GM18909 (cell line): ENCODE measurements around the gene PCBP3.
"Not testable (repeated sequence)": the region's sequence is repeated elsewhere in the genome, so short reads cannot be mapped to it uniquely, and the experiment has no call there.

Experiments
- ATAC-seq: cut with Tn5 transposase; IDR thresholded peaks from one replicate; pipeline ENCODE4 v1.9.1; 2021; ENCODE audit warnings: mild to moderate bottlenecking; ENCODE audit not compliant: unreplicated experiment, poor library complexity

Gene PCBP3

DNA sequence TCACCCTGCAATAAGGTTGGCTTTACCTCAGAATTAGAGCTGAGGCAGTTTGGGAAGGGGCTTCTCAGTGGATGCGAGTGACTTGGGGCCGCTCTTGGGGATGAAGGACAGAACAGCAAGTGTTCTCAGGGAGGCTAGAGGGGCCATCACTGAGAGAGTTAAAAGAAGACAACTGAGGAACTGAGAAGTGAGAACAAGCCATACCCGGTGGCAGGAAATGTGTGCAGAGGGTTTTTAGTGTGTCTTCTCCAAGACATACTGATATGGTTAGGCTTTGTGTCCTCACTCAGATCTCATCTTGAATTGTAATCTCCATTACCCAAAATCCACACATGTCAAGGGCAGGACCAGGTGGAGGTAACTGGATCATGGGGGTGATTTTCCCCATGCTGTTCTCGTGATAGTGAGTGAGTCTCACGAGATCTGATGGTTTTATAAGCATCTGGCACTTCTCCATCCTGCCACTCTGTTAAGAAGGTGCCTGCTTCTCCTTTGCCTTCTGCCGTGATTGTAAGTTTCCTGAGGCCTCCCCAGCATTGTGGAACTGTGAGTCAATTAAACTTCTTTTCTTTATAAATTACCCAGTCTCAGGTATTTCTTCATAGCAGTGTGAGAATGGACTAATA lies 75.8 kb downstream of the PCBP3 start:
- no peak for ATAC-seq

DNA sequence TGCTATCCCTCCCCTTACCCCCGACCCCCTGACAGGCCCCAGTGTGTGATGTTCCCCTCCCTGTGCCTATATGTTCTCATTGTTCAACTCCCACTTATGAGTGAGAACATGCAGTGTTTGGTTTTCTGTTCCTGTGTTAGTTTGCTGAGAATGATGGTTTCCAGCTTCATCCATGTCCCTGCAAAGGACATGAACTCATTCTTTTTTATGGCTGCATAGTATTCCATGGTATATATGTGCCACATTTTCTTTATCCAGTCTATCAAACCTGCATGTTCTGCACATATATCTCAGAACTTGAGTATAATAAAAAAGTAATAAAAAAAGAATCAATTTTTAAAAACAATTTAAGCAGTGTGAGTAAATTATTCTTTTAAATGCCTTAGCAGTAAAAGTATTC lies 76.7 kb downstream of the PCBP3 start:
- not testable (repeated sequence) for ATAC-seq

GRCh38 chr21:45721671-45722070 lies 78.1 kb downstream of the PCBP3 start:
- no peak for ATAC-seq

DNA sequence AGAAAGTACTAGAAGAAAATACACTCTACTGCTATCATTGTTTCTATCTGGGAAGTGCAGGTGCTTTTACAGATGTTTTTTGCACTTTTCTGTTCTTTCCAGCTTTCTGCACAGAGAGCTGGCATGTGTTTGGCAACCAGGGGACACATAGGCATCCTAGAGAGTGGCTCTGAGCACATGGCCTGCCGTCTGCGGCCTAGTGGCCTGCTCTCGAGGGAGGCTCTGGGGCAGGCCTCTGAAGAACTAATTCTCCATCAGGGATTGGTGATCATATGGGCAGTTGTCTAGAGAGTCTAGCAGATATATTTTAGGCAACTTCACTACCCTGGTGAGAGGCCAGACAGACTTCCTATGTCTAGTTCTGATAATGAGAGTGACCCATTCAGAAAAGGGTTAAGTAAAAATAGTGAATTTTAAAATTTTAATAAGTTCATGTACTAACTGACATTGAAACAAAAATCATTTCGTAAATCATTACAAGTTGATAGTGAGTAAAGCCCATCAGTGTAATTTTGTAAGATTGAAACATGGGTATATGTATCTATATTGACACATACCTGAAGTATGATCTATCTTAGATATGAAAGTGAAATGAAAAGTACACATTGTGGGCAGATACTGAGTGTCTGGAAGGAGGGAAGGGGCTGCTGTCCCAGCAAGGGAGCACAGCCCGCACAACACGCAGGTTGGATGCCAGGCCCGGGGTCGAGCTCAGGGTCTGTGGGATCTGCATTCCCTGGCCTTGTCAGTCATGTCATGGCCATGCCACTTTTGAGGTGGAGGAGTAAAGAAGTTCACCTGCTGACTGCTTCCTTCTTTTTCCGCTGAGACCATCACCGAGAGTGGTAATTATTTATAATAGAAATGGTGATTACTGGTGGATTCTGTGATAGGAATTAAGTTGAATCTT lies 79.8 kb downstream of the PCBP3 start:
- ATAC-seq: no peak

GRCh38 chr21:45724345-45724961 lies 80.9 kb downstream of the PCBP3 start:
- no peak for ATAC-seq

DNA sequence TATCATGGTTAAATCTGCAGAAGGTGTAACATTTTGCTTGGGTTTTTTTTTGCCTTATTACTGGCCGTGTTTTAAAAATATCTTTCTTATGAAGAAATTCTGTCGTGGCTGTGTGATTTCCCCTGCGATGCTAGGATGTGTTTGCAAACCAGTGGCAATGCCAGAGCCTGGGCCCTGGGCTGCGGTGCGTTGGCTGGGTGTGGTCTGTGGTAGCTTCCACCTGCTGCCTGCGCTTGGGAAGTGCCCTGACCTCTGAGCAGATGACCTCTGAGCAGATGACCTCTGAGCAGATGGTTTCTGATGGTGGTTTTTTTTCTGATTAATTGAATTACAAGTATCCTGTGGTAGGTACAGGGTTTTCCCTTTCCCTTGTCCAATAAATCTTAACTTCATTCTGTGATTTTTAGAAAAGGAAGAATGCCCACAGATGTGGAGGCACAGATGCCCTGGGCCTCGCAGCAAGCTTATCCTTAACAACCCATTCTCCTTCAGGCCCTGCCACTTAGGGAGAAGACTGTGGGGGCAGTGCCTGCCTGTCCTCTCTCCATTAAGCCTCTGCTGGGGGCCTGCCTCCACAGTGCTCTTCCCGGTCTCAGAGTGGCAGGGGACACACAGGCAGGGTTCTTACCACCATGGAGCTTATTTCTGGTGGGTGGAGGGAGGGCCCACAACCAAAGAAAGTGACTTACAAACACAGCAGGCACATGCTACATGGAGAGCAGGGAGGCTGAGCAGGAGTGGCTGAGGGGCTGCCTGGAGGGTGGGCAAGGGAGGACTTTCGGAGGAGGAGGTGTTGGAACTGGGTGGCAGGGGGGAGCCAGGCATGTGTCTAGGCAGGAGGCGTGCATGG lies 81.7 kb downstream of the PCBP3 start:
- ATAC-seq: no peak

GRCh38 chr21:45725844-45726200 lies 82.3 kb downstream of the PCBP3 start:
- ATAC-seq: no peak

GRCh38 chr21:45726438-45726837 lies 82.9 kb downstream of the PCBP3 start:
- ATAC-seq: no peak

- ATAC-seq: no peak
Measured at GRCh38 chr21:45727390-45727789, 83.9 kb downstream of the PCBP3 start.

- no peak for ATAC-seq
Measured at GRCh38 chr21:45735259-45736000, 91.9 kb downstream of the PCBP3 start.

DNA sequence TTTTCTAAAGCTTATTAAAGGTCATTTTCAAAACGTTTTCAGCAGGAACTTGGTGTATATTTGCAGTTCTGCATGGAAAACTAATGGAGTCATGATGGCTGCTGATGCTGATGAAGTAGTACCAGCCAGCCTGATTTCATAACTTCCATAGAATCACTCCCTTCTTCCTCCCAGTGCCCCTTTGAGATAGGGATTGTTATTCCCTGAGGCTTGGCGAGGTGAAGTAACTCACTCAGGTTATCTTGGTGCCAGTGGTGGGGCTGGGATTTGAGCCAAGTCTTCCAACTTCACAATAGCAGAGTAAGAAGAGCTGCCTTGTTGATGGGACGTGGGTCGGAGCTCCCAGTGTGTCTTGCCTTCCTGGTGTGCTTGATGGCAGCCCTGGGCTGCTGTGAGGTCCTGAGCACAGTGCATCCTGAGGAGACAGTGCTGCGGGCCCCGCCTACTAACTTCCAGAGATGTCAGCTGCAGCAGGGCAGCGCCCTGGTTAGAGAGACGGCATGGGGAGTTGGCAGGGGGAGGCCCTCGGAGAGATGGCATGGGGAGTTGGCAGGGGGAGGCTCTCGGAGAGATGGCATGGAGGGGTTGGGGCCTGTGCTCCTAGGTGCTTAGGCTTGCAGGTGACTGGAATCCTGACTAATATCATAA lies 92.6 kb downstream of the PCBP3 start:
- ATAC-seq: no peak

GRCh38 chr21:45736690-45737484 lies 93.4 kb downstream of the PCBP3 start:
- ATAC-seq: no peak

DNA sequence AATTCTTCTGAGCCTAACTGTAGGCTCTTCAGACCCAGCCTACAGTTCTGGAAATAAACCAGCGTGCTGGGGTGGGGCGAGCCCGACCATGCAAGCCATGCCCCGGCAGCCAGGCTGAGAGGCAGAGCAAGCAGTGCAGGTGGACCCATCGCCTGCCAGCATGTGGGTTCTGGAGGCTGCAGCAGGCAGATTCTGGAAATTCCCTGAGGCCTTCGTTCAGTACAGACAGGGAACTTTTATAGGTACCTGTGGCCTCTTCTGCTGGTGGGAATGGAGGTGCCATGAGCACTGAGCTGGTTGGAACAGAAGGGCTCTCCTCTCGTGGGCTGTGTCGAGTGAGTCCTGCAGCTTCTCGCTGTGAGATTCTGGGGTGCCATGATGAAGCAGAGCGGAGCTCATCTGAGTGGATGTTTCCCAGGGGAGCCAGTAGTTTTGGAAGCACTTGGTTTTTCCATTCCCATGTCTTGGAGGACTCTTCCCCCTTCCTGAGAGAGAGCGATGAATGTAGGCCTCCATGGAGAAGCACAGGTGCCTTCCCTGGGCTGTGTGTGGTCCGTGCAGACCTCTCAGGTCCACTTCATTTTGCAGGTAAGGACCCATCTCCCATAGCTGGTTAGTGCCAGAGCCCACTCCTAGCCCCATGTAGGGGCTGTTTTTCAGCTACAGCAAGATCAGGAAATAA lies 94.1 kb downstream of the PCBP3 start:
- no peak for ATAC-seq

DNA sequence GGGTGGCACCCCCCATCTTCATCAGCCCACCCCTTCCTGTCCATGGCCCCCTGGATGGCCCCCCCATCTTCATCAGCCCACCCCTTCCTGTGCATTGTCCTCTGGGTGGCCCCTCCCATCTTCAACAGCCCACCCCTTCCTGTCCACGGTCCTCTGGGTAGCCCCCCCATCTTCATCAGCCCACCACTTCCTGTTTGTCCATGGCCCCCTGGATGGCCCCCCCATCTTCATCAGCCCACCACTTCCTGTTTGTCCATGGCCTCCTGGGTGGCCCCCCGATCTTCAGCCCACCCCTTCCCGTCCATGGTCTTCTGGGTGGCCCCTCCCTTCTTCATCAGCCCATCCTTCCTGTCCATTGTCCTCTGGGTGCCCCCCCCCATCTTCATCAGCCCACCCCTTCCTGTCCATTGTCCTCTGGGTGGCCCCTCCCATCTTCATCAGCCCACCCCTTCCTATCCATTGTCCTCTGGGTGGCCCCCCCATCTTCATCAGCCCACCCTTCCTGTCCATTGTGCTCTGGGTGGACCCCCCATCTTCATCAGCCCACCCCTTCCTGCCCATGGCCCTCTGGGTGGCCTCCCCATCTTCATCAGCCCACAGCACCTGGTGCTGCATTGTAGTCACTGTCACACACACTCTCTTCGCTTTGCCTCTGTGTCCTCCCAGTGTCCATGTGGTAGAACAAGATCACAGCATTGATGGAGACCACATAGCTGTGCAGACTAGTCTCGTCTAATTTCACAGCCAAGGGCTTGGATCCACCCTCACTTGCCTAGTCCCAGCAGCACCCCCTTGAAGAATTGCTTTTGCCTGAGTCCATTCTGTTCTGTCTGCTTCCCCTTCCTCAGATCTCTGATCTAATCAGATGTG lies 95.9 kb downstream of the PCBP3 start:
- ATAC-seq: no peak

- ATAC-seq: no peak
Measured at GRCh38 chr21:45740088-45740440, 96.5 kb downstream of the PCBP3 start.

DNA sequence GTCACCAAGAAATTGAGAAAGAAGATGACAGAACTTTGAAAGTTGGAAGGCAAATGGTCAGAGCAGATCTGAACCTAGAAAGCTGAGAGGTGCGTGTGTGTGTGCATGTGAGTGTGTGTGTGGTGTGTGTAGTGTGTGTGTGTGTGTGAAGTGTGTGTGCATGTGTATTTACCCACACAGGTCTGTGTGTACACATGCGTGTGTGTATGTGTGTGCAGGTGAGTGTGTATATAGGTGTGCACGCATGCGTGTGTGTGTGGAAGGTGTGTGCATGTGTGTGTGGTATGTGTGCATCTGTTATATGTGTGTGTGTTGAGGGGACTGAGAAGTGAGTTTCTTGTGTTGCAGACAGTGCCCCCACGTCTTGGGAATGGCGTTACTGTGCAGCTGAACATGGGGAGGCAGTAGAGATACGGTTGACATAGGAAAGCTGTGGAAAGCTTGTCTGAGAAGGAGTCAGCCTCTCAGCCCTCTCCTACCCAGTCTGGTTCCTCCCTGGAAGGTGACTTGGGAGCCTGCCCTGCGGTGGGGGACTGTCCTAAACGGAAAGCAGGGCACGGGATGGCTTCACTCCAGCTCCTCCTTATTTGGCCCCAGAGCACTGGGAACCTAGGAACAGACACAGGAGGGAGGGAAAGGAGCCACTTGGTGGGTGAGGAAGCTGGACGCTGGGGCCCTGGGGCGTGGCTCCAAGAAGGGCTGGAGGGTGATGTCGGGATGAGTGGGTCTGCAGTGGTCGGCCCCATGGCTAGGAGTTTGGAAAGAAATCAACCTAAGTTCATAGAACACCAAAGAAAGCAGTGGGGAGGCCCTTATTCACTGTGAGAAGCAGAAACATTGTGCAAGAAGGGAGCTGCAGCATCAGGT lies 97.2 kb downstream of the PCBP3 start:
- ATAC-seq: no peak
